ENCODE measurements around the gene SLC2A3. TPM values are rescaled to one million over a fixed set of nuclear protein-coding genes. Genes with fewer than 3 reads are reported as not detected.
"Not testable (repeated sequence)": the region's sequence is repeated elsewhere in the genome, so short reads cannot be mapped to it uniquely, and the experiment has no call there.

The SLC2A3 gene
- total RNA-seq, 1 experiment from 2014 or later, result 3,303 TPM

GRCh38 chr12:7899755-7900154 lies 36.2 kb downstream of the SLC2A3 start:
- no peak overlapping the region for H3K4me3 Mint-ChIP-seq (ENCODE audit: unreplicated experiment)
- H3K9me3 Mint-ChIP-seq (ENCODE audit: unreplicated experiment), result no peaks in the 10 kb centered on the region
- peak overlapping the region; percentile 64 for H3K27ac Mint-ChIP-seq (ENCODE audit: unreplicated experiment)
- H3K27me3 Mint-ChIP-seq (ENCODE audit: insufficient read depth, unreplicated experiment), result no peaks in the 10 kb centered on the region
- CTCF ChIA-PET, result no interaction called here
- H3K9me3 ChIP-seq, result no peaks in the 10 kb centered on the region
- no peaks in the 10 kb centered on the region for H3K36me3 ChIP-seq (ENCODE audit: control insufficient read depth, insufficient read depth, low read length)
- no peaks in the 10 kb centered on the region for H3K27me3 ChIP-seq (replicated peaks; ENCODE audit: control insufficient read depth, insufficient read depth, low read length)
- H3K4me1 ChIP-seq, result peaks cover 8% of the 10 kb centered on the region; the same call in 1 of the 2 replicates
- no peak for DNase-seq
- H3K4me1 Mint-ChIP-seq (ENCODE audit: low read depth, unreplicated experiment), result peaks cover 6% of the 10 kb centered on the region
- H3K36me3 Mint-ChIP-seq (ENCODE audit: insufficient read depth, unreplicated experiment), result no peaks in the 10 kb centered on the region
- intact Hi-C loops (cut with micrococcal nuclease; ENCODE audit: unreplicated experiment), result no loop called here
- no TSS peak for BruUV-seq (replicated peaks)
- no peak overlapping the region for H3K4me3 ChIP-seq (ENCODE audit: low read depth, low read length)
- POLR2A ChIA-PET, result interaction anchor here (0.5 to 0.7 kb wide), 3 partner anchors 24 to 65 kb away, joined by 3 to 9 read pairs (median 5); no protein-coding TSS in a partner anchor
- TF ChIP-seq, protein P1, sequence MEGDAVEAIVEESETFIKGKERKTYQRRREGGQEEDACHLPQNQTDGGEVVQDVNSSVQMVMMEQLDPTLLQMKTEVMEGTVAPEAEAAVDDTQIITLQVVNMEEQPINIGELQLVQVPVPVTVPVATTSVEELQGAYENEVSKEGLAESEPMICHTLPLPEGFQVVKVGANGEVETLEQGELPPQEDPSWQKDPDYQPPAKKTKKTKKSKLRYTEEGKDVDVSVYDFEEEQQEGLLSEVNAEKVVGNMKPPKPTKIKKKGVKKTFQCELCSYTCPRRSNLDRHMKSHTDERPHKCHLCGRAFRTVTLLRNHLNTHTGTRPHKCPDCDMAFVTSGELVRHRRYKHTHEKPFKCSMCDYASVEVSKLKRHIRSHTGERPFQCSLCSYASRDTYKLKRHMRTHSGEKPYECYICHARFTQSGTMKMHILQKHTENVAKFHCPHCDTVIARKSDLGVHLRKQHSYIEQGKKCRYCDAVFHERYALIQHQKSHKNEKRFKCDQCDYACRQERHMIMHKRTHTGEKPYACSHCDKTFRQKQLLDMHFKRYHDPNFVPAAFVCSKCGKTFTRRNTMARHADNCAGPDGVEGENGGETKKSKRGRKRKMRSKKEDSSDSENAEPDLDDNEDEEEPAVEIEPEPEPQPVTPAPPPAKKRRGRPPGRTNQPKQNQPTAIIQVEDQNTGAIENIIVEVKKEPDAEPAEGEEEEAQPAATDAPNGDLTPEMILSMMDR (IDR thresholded peaks at IDR 0.05; ENCODE audit: insufficient read depth in 1 of 2, low read depth in 1 of 2, low read length in 1 of 2, severe bottlenecking in 1 of 2, unreplicated experiment in 1 of 2), result no peak

- H3K4me1 ChIP-seq, result peaks cover 11% of the 10 kb centered on the region
- H3K9me3 ChIP-seq; CTCF ChIA-PET; H3K27me3 ChIP-seq (replicated peaks; ENCODE audit: control insufficient read depth, insufficient read depth, low read length); H3K36me3 ChIP-seq (ENCODE audit: control insufficient read depth, insufficient read depth, low read length); H3K9me3 Mint-ChIP-seq (ENCODE audit: unreplicated experiment); H3K27ac Mint-ChIP-seq (ENCODE audit: unreplicated experiment); H3K4me3 ChIP-seq (ENCODE audit: low read depth, low read length); BruUV-seq (replicated peaks); H3K27me3 Mint-ChIP-seq (ENCODE audit: insufficient read depth, unreplicated experiment); intact Hi-C loops (cut with micrococcal nuclease; ENCODE audit: unreplicated experiment); H3K4me3 Mint-ChIP-seq (ENCODE audit: unreplicated experiment); DNase-seq; POLR2A ChIA-PET; H3K36me3 Mint-ChIP-seq (ENCODE audit: insufficient read depth, unreplicated experiment): not testable (repeated sequence)
- peaks cover 12% of the 10 kb centered on the region for H3K4me1 Mint-ChIP-seq (ENCODE audit: low read depth, unreplicated experiment)
These were observed 39.3 kb downstream of the SLC2A3 start for GRCh38 chr12:7896726-7897125.

GRCh38 chr12:7892186-7892980 lies 43.6 kb downstream of the SLC2A3 start:
- H3K36me3 ChIP-seq (ENCODE audit: control insufficient read depth, insufficient read depth, low read length), result 0 out of 2 replicates have a peak, but pooled peaks cover 1% of the 10 kb centered on the region
- no peaks in the 10 kb centered on the region for H3K9me3 ChIP-seq
- BruUV-seq (replicated peaks), result no TSS peak
- peak overlapping the region; percentile 76 for H3K27ac Mint-ChIP-seq (ENCODE audit: unreplicated experiment)
- POLR2A ChIA-PET, result interaction anchor here (0.5 to 0.7 kb wide), 2 partner anchors 24 to 41 kb away, joined by 3 to 5 read pairs; no protein-coding TSS in a partner anchor
- TF ChIP-seq, protein P1 (IDR thresholded peaks at IDR 0.05; ENCODE audit: insufficient read depth in 1 of 2, low read depth in 1 of 2, low read length in 1 of 2, severe bottlenecking in 1 of 2, unreplicated experiment in 1 of 2), result no peak
- no peak for DNase-seq
- no peak overlapping the region for H3K4me3 ChIP-seq (ENCODE audit: low read depth, low read length)
- no peaks in the 10 kb centered on the region for H3K9me3 Mint-ChIP-seq (ENCODE audit: unreplicated experiment)
- H3K4me3 Mint-ChIP-seq (ENCODE audit: unreplicated experiment), result peak overlapping the region; percentile 73
- peaks cover 16% of the 10 kb centered on the region for H3K4me1 ChIP-seq
- intact Hi-C loops (cut with micrococcal nuclease; ENCODE audit: unreplicated experiment), result no loop called here
- H3K4me1 Mint-ChIP-seq (ENCODE audit: low read depth, unreplicated experiment), result peaks cover 25% of the 10 kb centered on the region
- CTCF ChIA-PET, result interaction anchor here (1.4 kb wide), 1 partner anchor 14 kb away, joined by 4 read pairs; no protein-coding TSS in a partner anchor
- no peaks in the 10 kb centered on the region for H3K27me3 Mint-ChIP-seq (ENCODE audit: insufficient read depth, unreplicated experiment)
- H3K36me3 Mint-ChIP-seq (ENCODE audit: insufficient read depth, unreplicated experiment), result peaks cover 7% of the 10 kb centered on the region
- no peaks in the 10 kb centered on the region for H3K27me3 ChIP-seq (replicated peaks; ENCODE audit: control insufficient read depth, insufficient read depth, low read length)
